GM18951 (cell line): ENCODE measurements around the gene HTN3.
"Not testable (repeated sequence)": the region's sequence is repeated elsewhere in the genome, so short reads cannot be mapped to it uniquely, and the experiment has no call there.

Experiments used
- POLR2A ChIP-seq: IDR thresholded peaks from 4 replicates; pipeline ENCODE4 v1.6.1; 2011; ENCODE audit warnings: mild to moderate bottlenecking; ENCODE audit not compliant: insufficient read length, insufficient read depth; ENCODE audit errors: extremely low read depth
- in situ Hi-C: fragments of 300-500 bp; cut with MboI; formaldehyde crosslinking; loops from one replicate; pipeline ENCODE4 v1.12.0; 2022; ENCODE audit warnings: low sequenced_read_pairs, mixed read lengths, inconsistent platforms; ENCODE audit not compliant: unreplicated experiment

Gene HTN3

GRCh38 chr4:70028159-70028558 lies at the start of gene HTN3:
HTN3 (plus strand) TSS chr4:70028459; CDS start chr4:70030741, 2,282 bp downstream.
- in situ Hi-C loops, result not testable (repeated sequence)

GRCh38 chr4:69984030-69984443 lies 44.2 kb upstream of the HTN3 start:
- in situ Hi-C loops, result no loop called here
- no peak for TF ChIP-seq POLR2A

- no peak for TF ChIP-seq POLR2A
- in situ Hi-C loops, result no loop called here
These were observed 41.6 kb upstream of the HTN3 start for GRCh38 chr4:69986663-69987062.

- TF ChIP-seq POLR2A, result no peak
- in situ Hi-C loops, result no loop called here
These were observed 37.2 kb upstream of the HTN3 start for GRCh38 chr4:69991016-69991415.

- no peak for TF ChIP-seq POLR2A
- in situ Hi-C loops, result no loop called here
These were observed 33.5 kb upstream of the HTN3 start for GRCh38 chr4:69994782-69995181.

- in situ Hi-C loops, result no loop called here
- no peak for TF ChIP-seq POLR2A
These were observed 32.7 kb upstream of the HTN3 start, which contains the start of gene STATH for GRCh38 chr4:69995526-69996016. STATH (plus strand) TSS chr4:69995966; CDS start chr4:69998438, 2,472 bp downstream.

- in situ Hi-C loops, result no loop called here
- no peak for TF ChIP-seq POLR2A
These were observed 28.8 kb upstream of the HTN3 start for GRCh38 chr4:69999420-69999819.

GRCh38 chr4:70000711-70001110 lies 27.5 kb upstream of the HTN3 start:
- in situ Hi-C loops, result no loop called here
- no peak for TF ChIP-seq POLR2A

- no peak for TF ChIP-seq POLR2A
- in situ Hi-C loops, result no loop called here
These were observed 25.8 kb upstream of the HTN3 start for GRCh38 chr4:70002507-70002906.

- in situ Hi-C loops, result no loop called here
- TF ChIP-seq POLR2A, result no peak
These were observed 19.5 kb upstream of the HTN3 start for GRCh38 chr4:70008771-70009170.

GRCh38 chr4:70019006-70019405 lies 9.3 kb upstream of the HTN3 start:
- in situ Hi-C loops, result not testable (repeated sequence)

- in situ Hi-C loops, result no loop called here
- TF ChIP-seq POLR2A, result no peak
These were observed 5.0 kb upstream of the HTN3 start for GRCh38 chr4:70023218-70023617.

- in situ Hi-C loops, result no loop called here
- no peak for TF ChIP-seq POLR2A
These were observed 1.2 kb upstream of the HTN3 start for GRCh38 chr4:70027011-70027410.

- in situ Hi-C loops, result not testable (repeated sequence)
These were observed 9.3 kb downstream of the HTN3 start for GRCh38 chr4:70037559-70037958.

- in situ Hi-C loops, result not testable (repeated sequence)
These were observed 11.7 kb downstream of the HTN3 start for GRCh38 chr4:70039928-70040327.
